ENCODE measurements around the gene ARHGAP1.
"Not testable (repeated sequence)": the region's sequence is repeated elsewhere in the genome, so short reads cannot be mapped to it uniquely, and the experiment has no call there.

ARHGAP1 gene

DNA sequence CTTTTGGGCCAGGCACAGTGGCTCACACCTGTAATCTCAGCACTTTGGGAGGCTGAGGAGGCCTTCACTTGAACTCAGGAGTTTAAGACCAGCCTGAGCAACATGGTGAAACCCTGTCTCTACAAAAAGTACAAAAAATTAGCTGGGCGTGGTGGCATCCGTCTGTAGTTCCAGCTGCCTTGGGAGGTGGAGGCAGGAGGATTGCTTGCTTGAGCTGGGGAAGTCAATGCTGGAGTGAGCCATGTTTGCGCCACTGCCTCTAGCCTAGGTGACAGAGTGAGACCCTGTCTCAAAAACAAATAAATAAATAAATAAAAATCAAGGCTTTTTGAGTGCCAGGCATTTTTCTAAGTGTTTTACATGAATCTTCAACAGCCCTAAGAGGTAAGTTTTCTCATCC is 29.9 kb downstream of the ARHGAP1 start:
- DNase-seq = not testable (repeated sequence)

DNA sequence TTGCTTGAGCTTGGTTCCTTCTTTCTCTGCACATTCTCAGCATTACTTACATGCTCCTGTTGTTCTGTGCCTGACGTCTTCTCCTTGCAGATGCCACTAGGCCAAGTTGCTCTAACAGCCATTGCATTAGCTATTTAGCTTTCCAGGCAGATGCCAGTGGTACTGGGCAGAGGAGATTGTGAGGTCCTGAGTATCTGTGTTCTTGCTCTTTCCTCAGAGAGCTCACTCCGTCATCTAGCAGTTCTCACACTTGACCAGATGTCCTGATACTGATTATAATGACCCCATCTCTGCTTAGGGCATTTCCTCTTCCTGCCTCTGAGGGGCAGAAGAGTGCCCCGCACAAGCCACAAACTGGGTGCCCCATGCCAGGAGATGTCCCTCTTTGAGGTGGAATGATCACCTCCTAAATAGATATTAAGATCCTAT is 30.7 kb downstream of the ARHGAP1 start:
- no peak for DNase-seq

DNA sequence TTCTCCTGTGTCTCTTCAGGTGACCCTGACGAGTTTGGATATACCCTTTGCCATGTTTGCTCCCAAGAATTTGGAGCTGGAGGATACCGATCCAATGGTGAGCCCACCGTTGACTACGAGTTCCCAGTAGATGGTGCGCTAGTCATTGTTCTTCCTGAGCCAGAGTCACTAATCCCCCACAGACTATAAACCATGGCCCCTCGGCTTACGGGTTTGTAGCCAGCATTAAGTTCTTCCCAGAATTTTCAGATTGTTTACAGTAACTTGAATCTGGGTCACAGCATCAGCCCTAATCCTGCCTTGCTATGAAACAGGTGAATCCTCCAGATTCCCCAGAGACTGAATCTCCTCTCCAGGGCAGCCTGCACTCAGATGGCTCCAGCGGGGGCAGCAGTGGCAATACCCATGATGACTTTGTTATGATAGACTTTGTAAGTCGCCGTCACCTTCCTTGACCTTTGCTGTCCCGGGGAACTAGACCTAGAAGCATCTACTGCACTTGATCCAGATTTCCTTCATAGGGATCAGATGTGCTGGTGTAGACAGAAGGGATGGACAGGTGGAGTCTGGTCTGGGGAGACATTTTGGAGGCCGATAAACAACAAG is 31.8 kb downstream of the ARHGAP1 start:
- no peak for DNase-seq

DNA sequence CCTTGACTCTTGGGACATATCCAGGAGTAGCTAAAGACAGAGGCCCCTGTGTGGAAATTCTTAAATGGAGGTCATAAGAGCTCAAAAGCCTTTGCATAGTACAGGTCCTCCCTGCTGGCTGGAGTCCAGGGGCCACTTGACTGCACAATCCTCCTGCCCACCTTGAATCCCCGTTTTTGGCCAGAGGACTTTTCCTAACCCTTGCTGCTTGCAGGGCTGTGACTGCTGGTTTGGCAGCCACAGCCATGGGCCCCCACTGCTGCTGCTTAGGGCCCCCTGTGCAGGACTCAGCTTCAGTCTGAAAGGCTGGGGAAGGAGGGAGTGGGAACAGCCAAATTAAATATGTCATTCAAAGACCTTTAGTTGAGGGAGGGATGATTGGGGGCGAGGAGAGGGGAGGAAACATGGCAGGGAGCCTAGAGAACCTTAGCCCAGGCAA is 33.4 kb downstream of the ARHGAP1 start:
- no peak for DNase-seq

DNA sequence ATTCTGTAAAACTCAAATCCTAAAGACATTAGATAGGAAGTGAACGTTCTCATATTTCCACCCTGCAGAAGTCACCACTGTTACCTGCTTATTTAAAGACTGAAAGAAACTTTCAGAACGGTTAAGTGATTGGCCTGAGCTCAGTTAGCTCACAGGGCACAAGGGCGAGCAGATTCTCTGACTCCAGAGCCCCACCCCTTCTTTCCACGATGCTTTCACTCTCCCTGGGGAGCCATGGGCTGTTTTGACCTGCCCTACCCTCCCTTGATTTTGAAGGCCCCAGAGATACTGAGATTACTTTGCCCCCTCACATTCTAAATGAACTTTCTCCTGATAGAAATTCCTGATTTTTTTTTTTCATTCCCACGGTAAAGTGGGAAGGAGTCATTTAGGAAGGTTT is 33.9 kb downstream of the ARHGAP1 start:
- DNase-seq = no peak

DNA sequence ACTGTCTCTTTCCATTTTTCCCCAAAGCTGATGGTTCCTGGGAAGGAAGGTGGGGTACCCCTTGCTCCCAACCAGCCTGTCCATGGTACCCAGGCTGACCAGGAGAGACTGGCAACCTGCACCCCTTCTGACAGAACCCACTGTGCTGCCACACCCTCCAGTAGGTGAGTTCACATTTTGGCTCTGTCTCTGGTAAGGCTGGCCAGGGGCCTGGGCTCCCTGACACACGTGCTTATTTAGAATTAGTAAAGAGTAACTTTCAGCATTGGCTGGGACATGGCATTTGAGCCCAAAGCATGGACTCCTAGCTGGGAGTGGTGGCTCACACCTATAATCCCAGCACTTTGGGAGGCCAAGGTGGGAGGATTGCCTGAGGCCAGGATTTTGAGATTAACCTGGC is 35.1 kb downstream of the ARHGAP1 start:
- no peak for DNase-seq

DNA sequence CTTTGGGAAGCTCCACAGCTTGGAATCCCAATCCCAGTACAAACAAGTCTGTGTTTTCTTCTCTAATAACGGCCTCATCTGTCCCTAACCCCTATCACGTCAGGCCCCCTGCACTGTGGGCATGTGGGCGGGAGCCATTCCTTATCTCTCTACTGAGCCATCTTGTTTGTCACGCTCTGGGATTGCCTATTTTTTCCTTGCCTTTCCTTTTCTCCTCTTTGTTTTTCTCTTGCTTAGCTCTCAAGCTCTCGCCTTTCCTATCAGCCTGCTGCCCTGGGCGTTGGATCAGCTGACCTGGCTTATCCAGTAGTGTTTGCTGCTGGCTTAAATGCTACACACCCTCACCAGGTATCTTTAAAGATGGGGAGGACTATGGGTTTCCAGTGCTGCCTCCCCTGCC is 35.8 kb downstream of the ARHGAP1 start:
- no peak for DNase-seq

DNA sequence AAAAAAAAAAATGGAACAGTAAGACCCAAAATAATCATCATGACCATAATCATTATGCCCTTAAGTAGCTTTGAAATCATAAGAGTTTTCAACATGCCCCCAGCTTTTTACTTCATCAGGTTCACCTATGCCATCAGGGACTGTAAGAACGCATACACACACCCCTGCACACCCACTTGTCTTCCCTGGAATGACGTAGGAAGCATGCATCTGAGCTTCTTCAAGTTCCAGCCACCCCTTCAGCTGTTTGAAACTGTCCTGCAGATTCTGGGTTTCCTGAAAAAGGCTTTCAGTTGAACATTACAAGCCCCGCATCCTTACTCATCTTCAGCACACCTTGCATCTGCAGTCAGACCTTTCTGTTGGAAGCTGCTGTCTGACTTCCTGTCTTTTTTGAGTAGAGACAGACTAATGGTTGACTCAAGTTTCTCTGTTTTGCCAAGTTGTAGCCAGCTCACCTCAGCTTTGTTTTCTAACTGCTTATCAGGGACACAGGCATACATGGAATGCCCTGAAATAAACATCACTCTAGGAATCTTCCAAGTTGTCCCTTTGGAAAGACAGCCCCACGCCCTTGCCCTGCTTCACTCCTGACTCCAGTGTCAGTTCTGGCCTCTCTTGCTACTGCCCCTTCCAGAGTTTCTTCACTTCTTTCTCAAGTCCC is 37.0 kb downstream of the ARHGAP1 start:
- DNase-seq = no peak

DNA sequence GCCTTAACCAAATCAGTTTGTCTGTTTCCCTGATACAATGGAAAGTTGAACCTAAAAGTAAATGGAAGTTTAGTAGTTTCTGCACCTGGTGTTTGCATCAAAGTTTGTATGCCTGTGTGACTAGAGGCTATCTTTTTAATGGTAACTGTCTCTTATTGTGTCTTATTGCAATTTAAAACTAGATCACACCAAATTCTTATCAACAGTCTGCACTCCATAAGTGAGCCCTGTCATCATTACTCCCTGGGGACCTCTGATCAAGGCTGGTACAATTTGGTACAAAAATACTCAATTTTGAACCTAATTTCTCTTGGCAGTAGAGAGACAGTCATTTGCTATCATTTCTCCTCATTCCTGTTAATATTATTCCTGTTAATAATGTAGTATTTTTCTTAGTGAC is 38.1 kb downstream of the ARHGAP1 start:
- no peak for DNase-seq

DNA sequence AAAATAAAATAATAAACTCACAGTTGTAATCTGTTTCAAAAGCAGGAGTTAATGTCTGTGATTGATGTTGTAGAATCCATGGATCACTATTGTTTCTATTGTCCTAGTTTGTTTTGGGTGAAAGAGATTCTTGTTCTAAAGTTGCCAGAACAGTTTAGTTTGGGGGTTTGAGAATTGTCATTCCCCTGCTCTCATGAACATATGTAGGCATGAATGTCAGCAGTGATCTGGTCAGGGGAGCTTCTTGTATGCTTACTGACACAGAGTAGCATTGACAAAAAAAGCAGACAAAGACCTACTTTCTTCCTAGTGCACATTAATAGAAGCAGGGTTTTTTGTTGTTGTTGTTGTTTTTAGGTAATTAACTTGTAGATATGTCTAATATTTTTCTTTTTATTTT is 38.6 kb downstream of the ARHGAP1 start:
- DNase-seq = no peak

DNA sequence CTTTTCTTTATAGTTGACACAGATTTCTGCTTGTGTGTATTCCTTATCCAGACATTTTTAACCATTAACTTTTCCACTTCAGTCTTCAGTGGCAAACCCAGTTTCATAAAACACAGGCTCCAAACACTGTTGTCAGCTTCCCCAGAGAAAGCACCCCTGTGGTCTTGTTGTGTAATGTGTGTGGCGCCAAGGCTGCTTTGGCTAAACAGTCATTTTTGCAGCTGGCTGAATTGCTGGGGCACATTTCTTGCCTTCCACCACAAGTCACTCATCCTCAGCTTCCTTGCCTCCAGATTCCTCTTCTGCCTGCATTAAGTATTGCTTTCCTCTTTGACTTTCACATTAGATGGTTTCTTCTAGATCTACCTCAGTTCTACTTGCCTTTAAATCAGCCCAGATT is 40.5 kb downstream of the ARHGAP1 start:
- DNase-seq = no peak

DNA sequence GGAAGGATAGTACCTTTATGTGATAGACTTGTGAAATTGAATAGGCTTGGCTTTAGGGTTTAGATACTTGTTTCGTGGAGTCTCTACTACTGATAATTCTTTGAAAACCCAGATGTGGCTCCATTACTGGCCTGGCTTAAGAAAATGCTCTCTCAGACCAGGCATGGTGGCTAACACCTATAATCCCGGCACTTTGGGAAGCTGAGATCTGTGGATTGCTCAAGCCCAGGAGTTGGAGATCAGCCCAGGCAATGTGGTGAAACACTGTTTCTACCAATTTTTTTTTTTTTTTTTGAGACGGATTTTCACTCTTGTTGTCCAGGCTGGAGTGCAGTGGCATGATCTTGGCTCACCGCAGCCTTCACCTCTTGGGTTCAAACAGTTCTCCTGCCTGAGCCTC is 42.2 kb downstream of the ARHGAP1 start:
- no peak for DNase-seq

DNA sequence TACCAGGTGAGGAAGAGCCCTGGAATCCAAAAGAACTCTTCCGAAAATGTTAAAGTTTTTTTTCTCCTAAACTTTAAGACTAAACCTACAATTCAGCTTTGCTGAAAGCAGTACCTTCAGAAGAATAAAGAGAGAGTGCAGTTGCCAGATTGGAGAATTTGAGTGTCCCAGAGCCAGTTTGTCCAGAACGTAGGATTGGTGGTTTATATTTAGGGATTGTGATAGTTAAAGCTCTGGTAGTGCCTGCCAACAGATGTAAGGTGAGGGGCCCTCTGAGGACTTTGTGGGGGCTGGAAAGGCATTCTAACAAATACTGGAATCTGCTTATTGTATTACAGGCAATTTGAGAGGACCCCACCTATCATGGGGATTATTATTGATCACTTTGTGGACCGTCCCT is 43.2 kb downstream of the ARHGAP1 start:
- no peak for DNase-seq

DNA sequence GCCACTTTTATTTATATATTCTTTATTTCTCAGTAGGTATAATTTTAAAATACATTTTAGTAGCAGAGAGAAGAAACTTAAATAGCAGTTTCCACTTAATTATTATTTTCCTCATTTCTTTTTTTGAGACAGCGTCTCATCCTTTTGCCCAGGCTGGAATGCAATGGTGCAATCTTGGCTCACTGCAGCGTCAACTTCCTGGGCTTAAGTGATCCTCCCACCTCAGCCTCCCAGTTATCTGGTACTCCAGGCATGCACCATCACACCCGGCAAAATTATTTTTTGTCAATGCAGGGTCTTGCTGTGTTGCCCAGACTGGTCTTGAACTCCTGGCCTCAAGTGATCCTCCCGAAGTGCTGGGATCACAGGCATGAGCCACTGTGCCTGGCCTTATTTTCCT is 44.8 kb downstream of the ARHGAP1 start:
- DNase-seq = no peak

DNA sequence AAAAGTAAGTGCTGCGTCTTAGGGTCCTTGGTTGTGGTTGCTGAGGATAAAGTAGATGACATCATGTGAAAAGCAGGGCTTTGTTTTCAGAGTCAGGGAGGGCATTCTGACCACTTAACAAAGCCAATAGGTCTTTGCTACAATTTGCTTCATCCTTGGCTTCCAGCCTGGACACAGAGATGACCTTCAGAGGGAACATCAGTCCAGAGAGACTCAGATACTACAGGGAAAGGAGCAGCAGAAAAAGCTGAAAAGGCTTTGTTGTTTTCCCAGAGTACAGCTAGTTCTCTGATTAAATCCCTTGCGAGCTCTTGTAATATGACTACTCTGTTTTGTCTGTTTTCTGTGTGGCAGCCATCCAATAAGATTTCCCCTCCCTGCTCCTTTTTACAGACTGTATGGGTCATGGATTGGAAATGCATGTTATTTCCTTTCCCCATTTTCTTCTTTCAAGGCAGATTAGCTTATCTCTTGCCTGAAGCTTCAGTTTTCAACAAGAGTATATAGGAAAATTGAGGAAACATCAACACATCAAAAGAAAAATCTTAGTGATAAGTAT is 51.2 kb downstream of the ARHGAP1 start:
- DNase-seq = no peak

DNA sequence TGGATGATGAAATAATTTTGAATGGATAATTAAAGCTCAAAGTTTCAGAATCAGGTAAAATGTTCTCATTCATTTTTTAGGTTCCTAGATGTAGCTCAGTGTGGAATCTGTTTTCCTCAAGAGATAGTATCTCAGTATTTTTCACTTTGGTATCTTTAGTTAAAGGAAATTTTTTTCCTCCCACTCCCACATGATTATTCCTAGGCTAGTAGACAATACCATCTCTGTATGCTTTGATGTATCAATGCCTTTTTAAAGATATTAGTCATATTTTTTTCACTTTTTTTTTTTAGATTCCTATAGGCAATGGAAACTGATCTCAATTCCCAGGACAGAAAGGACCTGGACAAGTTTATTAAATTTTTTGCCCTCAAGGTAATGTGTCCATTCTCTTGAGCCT is 56.4 kb downstream of the ARHGAP1 start:
- no peak for DNase-seq

DNA sequence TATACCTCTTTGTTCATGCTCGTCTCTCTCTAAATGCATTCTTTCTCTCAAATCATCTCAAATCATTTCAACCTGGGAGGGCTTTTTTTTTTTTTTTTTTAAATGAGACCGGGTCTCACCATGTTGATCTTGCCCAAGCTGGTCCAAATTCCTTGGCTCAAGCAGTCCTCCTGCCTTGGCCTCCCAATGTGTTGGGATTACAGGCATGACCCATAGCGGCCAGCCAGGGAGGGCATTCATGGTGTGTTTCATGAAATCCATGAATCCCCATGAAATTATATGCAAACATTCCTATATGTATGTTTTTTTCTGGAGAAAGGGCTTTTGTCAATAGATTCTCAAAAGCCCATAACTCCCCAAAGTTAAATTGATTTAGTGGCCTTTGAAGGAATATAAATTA is 56.9 kb downstream of the ARHGAP1 start:
- no peak for DNase-seq

DNA sequence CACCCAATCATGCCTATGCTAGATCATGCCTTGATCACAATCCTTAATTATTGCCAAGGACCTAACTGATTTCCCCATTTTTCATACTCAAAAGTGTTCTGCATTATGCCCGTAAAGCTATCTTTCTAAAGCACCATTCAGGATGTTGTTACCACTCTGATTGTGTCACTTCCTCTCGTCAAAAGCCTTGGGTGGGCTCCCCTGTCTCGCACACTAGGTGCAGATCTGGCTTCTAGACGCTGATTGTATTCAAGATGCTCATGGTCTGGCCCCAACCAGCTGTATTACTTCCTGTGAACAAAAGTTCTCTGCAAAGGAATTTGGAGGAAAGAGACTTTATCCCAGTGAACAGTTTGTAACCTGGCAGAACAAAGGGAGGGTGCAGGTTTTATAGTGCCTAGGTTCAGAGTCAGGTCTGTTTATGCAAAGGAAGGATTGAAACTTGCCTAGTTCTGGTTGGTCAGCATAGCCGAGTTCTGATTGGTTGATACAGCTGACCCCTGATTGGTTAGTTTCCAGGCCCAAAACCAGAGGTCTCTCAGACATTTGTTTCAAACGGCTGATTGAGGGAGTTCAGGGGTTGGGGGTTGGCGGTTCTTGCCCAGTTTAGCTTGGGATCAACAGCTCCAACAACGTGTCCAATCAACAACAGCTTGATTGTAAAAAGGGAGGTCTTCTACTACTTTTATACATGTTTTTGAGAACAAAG is 57.6 kb downstream of the ARHGAP1 start:
- no peak for DNase-seq

DNA sequence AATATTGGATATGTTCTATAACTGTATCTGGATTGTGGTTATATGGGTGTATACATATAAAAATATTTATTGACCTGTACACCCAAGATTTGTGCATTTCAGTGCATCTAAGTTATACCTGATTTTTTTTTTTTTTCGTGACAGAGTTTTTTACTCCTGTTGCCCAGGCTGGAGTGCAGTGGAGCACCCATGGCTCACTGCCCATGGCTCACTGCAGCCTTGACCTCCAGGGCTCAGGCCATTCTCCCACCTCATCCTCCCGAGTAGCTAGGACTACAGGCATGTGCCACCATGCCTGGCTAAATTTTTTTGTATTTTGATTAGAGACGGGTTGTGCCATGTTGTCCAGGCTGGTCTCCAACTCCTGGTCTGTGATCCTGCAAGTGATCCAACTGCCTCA is 58.8 kb downstream of the ARHGAP1 start:
- no peak for DNase-seq

DNA sequence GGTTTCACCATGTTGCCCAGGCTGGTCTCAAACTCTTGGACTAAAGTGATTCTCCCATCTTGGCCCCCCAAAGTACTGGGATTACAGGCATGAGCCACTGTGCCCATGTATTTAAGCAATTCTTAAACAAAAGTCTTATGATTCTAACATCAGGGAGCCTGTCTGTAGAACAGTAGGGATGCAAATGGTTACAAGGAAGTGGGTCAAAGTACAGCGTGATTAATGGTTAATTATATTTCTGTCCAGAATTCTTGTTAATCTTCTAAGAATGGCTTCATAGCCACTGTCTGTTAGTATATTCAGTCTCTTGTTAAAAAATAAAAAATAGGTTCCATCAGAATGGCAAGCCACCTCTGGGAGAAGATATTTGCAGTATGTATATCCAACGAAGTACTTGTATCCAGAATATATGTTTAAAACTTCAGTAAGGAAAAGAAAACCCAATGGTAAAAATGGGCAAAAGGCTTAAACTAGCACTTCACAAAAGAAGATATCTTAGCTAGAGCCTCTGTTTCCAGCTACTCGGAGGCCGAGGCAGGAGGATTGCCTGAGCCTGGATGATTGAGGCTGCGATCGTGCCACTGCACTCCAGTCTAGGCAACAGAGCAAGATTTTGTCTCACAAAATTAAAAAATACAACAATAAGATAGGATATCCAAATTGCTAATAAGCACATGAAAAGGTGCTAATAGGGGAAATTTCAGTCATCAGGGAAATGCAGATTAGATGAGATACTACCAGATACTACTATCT is 60.2 kb downstream of the ARHGAP1 start:
- DNase-seq = no peak

DNA sequence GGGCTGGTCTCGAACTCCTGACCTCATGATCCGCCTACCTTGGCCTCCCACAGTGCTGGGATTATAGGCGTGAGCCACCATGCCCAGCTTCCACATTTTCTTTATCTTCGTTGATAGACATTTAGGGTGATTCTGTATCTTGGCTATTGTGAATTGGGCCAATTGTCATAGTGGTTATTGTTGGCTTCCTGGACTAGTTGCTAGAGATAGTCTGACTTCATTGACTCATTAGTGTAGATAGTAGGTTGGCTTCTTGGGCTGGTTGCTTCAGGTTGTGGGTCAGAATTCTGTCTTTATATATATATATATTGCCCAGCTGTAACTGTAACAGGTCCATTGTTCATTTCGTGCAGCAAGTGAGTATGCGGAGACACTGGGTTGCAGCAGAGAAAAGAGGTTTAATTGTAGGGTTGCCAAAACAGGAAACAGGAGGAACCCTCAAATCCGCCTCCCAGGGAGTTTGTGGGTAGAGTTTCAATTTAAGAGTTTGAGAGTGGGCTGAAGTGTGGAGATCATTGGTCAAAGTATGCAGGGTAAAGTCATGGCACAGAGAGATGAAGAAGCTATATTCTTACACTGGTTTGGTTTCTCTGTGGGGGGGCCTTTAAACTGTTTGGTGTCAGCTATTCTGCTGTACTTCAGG is 61.1 kb downstream of the ARHGAP1 start:
- DNase-seq = no peak

DNA sequence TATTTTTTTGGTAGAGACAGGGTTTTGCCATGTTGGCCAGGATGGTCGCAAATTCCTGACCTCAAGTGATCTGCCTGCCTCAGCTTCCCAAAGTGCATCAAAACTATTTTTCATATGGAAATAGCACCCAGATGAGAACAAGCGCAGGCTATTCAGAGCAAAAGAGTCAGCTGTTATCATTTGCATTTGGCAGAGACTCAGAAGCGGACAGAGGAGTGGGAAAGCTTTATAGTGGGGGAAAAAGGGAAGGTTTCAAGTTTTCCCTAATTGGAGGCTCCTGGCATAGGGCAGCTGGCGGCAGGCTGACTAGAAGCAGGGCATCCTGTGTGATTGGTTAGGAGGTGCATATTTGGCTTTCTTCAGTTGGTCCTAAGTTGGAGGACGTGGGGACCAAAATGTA is 62.9 kb downstream of the ARHGAP1 start:
- DNase-seq = no peak

All from activated T-cell treated with anti-CD3 and anti-CD28 coated beads, Interleukin-2, amount 50 U/mL, for 48 hours (primary cell).